ENCODE data around the gene SLC7A7. TPM values are rescaled to one million over a fixed set of nuclear protein-coding genes. Genes with fewer than 3 reads are reported as not detected.

SLC7A7 gene
- total and polyA plus RNA-seq, 4 donors: 28.0 to 113 (median 48.2) TPM

- WGBS, 2 donors: 89 to 90% methylated on average over 10 of the region's 10 CpGs
- TF ChIP-seq CTCF (IDR thresholded peaks at IDR 0.05; ENCODE audit: control extremely low read depth, extremely low read depth): no peak
- no peak overlapping the region for H3K4me3 ChIP-seq
- peaks cover 22 to 42% (median 34%) of the 10 kb centered on the region in 4 donors for H3K36me3 ChIP-seq (ENCODE audit: control insufficient read depth in 4 of 4, insufficient read depth in 4 of 4, low read length in 4 of 4)
- no peaks in the 10 kb centered on the region for H3K27me3 ChIP-seq (ENCODE audit: control insufficient read depth in 3 of 3, insufficient read depth in 3 of 3, low read length in 2 of 3)
- ATAC-seq (ENCODE audit: insufficient read depth, low FRiP score) (no peak), DNase-seq (no peak)
- H3K9ac ChIP-seq (ENCODE audit: insufficient read depth in 1 of 2, low read length in 2 of 2): no peak overlapping the region
- no peaks in the 10 kb centered on the region for H3K4me1 ChIP-seq (ENCODE audit: control insufficient read depth in 5 of 5, insufficient read depth in 5 of 5, low read length in 5 of 5)
- no peaks in the 10 kb centered on the region for H3K9me3 ChIP-seq (ENCODE audit: control insufficient read depth in 4 of 4, insufficient read depth in 3 of 4, low read length in 3 of 4)
- no peak overlapping the region for H3K27ac ChIP-seq (ENCODE audit: low read depth in 1 of 2, low read length in 1 of 2)
Measured at GRCh38 chr14:22774011-22774706, 41.1 kb downstream of the SLC7A7 start.

GRCh38 chr14:22773162-22774010 is 41.8 kb downstream of the SLC7A7 start:
- Histone ChIP-seq H3K9ac (ENCODE audit: insufficient read depth in 1 of 2, low read length in 2 of 2) (no peak overlapping the region), H3K36me3 (ENCODE audit: control insufficient read depth in 4 of 4, insufficient read depth in 4 of 4, low read length in 4 of 4) (peaks cover 22 to 45% (median 38%) of the 10 kb centered on the region in 4 donors), H3K27ac (ENCODE audit: low read depth in 1 of 2, low read length in 1 of 2) (no peak overlapping the region), H3K4me3 (no peak overlapping the region), H3K4me1 (ENCODE audit: control insufficient read depth in 5 of 5, insufficient read depth in 5 of 5, low read length in 5 of 5) (peaks cover 0 to under 1% (median 0%) of the 10 kb centered on the region in 5 donors), H3K9me3 (ENCODE audit: control insufficient read depth in 4 of 4, insufficient read depth in 3 of 4, low read length in 3 of 4) (no peaks in the 10 kb centered on the region), H3K27me3 (ENCODE audit: control insufficient read depth in 3 of 3, insufficient read depth in 3 of 3, low read length in 2 of 3) (no peaks in the 10 kb centered on the region)
- TF ChIP-seq CTCF (IDR thresholded peaks at IDR 0.05; ENCODE audit: control extremely low read depth, extremely low read depth): no peak
- no peak for DNase-seq
- WGBS, 2 donors: 94 to 97% methylated on average over 8 of the region's 8 CpGs
- ATAC-seq (ENCODE audit: insufficient read depth, low FRiP score): no peak

GRCh38 chr14:22772725-22773124 is 42.5 kb downstream of the SLC7A7 start:
- no peak overlapping the region for H3K9ac ChIP-seq (ENCODE audit: insufficient read depth in 1 of 2, low read length in 2 of 2)
- peaks cover 0 to 7% (median 3%) of the 10 kb centered on the region in 5 donors for H3K4me1 ChIP-seq (ENCODE audit: control insufficient read depth in 5 of 5, insufficient read depth in 5 of 5, low read length in 5 of 5)
- H3K27me3 ChIP-seq (ENCODE audit: control insufficient read depth in 3 of 3, insufficient read depth in 3 of 3, low read length in 2 of 3): no peaks in the 10 kb centered on the region
- H3K9me3 ChIP-seq (ENCODE audit: control insufficient read depth in 4 of 4, insufficient read depth in 3 of 4, low read length in 3 of 4): no peaks in the 10 kb centered on the region
- WGBS, 2 donors: 90 to 100% methylated on average over 1 of the region's 1 CpG
- peaks cover 22 to 51% (median 42%) of the 10 kb centered on the region in 4 donors for H3K36me3 ChIP-seq (ENCODE audit: control insufficient read depth in 4 of 4, insufficient read depth in 4 of 4, low read length in 4 of 4)
- no peak for DNase-seq
- H3K4me3 ChIP-seq: no peak overlapping the region
- H3K27ac ChIP-seq (ENCODE audit: low read depth in 1 of 2, low read length in 1 of 2): no peak overlapping the region
- no peak for ATAC-seq (ENCODE audit: insufficient read depth, low FRiP score)
- TF ChIP-seq CTCF (IDR thresholded peaks at IDR 0.05; ENCODE audit: control extremely low read depth, extremely low read depth): no peak

All from lung (tissue), 12 donors.